H1 (cell line): ENCODE data around the gene LRPAP1. TPM values are rescaled to one million over a fixed set of nuclear protein-coding genes. Genes with fewer than 3 reads are reported as not detected.

Source experiments
- ASH2L ChIP-seq: fragments of 200-600, 300-600 bp; sonication (generic); IDR thresholded peaks from one replicate; pipeline ENCODE4 v1.7.1; 2017; ENCODE audit warnings: low read length
- FOSL1 ChIP-seq: IDR thresholded peaks from 2 replicates; pipeline ENCODE4 v1.6.1; 2011; ENCODE audit warnings: mild to moderate bottlenecking, low read depth, low read length, moderate library complexity; ENCODE audit not compliant: insufficient read depth
- JUN ChIP-seq: IDR thresholded peaks from 2 replicates; pipeline ENCODE4 v1.6.1; 2011; ENCODE audit warnings: low read depth, mild to moderate bottlenecking, improper control_type of control experiment, low read length
- JUND ChIP-seq: IDR thresholded peaks from 2 replicates; pipeline ENCODE4 v1.6.1; 2011; ENCODE audit warnings: mild to moderate bottlenecking, improper control_type of control experiment, low read length
- MAX ChIP-seq: IDR thresholded peaks from 2 replicates; pipeline ENCODE4 v1.6.1; 2012; ENCODE audit warnings: inconsistent platforms
- PHF8 ChIP-seq: fragments of 200-600 bp; sonication (generic); conservative IDR thresholded peaks from 2 replicates; pipeline ENCODE4 v1.7.1; 2012; ENCODE audit warnings: low read depth, mild to moderate bottlenecking, inconsistent platforms, low read length, moderate library complexity
- SIN3A ChIP-seq, 2 experiments: IDR thresholded peaks in 1 of 2; conservative IDR thresholded peaks in 1 of 2; 2 replicates each; pipeline ENCODE4 v1.6.1; 2011 to 2012; ENCODE audit warnings: low read length in 2 of 2, improper control_type of control experiment in 1 of 2, low read depth in 1 of 2, mild to moderate bottlenecking in 1 of 2
- SIX5 ChIP-seq: IDR thresholded peaks from 2 replicates; pipeline ENCODE4 v1.6.1; 2011; ENCODE audit warnings: mild to moderate bottlenecking, low read depth, low read length
- SRF ChIP-seq: IDR thresholded peaks from 2 replicates; pipeline ENCODE4 v1.6.1; 2011; ENCODE audit warnings: mild to moderate bottlenecking, low read depth, low read length, moderate library complexity
- TBP ChIP-seq: IDR thresholded peaks from 2 replicates; pipeline ENCODE4 v1.6.1; 2011; ENCODE audit warnings: low read depth, low read length, improper control_type of control experiment
- YY1 ChIP-seq: IDR thresholded peaks from 2 replicates; pipeline ENCODE4 v1.6.1; 2011; ENCODE audit warnings: low read depth, mild to moderate bottlenecking, low read length
- polyA plus RNA-seq, 7 experiments: library from polyadenylated mRNA; depleted of rRNA in 3 of 7; stranded (reverse) in 5 of 7; unstranded in 2 of 7; fragments of >200 nt in 5 of 7; fragments of 200-250 nt in 2 of 7; gene quantifications; 1 replicate in 5 of 7; 2 replicates in 1 of 7; 4 replicates in 1 of 7; pipeline versions ENCODE4 v1.2.1 to v1.2.3, GENCODE V29; 2011 to 2013; ENCODE audit warnings: missing spikeins in 2 of 7, mixed read lengths in 2 of 7
- total RNA-seq: library from RNA; stranded (reverse); fragmentation: NEBNext Ultra II Directional; extraction: Animal tissue kit (Norgen Biotek cat#: 25700); gene quantifications from 2 replicates; pipeline ENCODE4 v1.2.1, GENCODE V29; 2021

LRPAP1 gene
- total and polyA plus RNA-seq, 2 of the 8 experiments (the other 6 are each of a cell fraction or from before 2014, with no cell fraction given): 31.1 to 101 TPM

DNA sequence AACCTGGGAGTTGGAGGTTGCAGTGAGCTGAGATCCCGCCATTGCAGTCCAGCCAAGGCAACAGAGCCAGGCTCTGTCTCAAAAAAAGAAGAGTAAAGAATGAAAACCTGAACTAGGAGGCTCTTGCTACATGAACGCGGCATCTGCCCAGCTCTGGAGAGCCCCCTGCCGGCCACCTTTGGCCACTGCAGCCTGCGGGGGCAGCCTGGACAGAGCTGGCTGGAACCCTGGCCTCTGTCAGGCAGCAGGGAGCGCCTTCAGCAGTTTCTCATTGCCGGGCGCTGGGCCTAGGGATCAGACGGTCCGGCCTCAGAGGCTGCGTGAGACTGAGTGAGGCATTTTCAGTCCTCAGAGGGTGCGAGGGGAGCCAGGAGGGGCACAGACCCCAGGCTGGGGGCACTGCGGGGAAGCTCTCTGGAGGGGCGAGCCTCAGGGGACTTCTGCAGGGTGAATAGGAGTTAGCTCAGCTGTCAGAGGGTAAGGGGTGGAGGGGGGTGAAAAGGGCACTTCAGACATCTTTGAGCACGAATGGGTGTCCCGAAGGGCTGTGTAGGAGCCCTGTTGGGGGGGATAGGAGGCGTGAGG, 51.6 kb downstream of the LRPAP1 start (continued):
- TF ChIP-seq FOSL1 (no peak), JUND (no peak), ASH2L (no peak), MAX (peak; percentile 21; the same call in 1 of the 2 replicates), TBP (peak; percentile 16; the same call in 1 of the 2 replicates), SIX5 (no peak), YY1 (no peak; the same call in 1 of the 2 replicates), SRF (no peak), SIN3A (conservative IDR thresholded peaks at IDR 0.05 in 1 of 2, IDR thresholded peaks at IDR 0.05 in 1 of 2; ENCODE audit: low read depth in 1 of 2, low read length in 2 of 2) (0 out of 4 replicates have a peak, but pooled peaks of 1 of the 2 experiments have one; percentile 27), JUN (0 out of 2 replicates have a peak, but pooled peaks have one; percentile 37), PHF8 (no peak)
